NCI-H2227 treated with DMSO at 0.1 percent for 48 hours (cell line): Measurements from ENCODE around the gene ALX4.

Experiments
- DNase-seq: peaks from one replicate; lab custom pipeline; 2025; lab: John Stamatoyannopoulos, UW

Gene ALX4

DNA sequence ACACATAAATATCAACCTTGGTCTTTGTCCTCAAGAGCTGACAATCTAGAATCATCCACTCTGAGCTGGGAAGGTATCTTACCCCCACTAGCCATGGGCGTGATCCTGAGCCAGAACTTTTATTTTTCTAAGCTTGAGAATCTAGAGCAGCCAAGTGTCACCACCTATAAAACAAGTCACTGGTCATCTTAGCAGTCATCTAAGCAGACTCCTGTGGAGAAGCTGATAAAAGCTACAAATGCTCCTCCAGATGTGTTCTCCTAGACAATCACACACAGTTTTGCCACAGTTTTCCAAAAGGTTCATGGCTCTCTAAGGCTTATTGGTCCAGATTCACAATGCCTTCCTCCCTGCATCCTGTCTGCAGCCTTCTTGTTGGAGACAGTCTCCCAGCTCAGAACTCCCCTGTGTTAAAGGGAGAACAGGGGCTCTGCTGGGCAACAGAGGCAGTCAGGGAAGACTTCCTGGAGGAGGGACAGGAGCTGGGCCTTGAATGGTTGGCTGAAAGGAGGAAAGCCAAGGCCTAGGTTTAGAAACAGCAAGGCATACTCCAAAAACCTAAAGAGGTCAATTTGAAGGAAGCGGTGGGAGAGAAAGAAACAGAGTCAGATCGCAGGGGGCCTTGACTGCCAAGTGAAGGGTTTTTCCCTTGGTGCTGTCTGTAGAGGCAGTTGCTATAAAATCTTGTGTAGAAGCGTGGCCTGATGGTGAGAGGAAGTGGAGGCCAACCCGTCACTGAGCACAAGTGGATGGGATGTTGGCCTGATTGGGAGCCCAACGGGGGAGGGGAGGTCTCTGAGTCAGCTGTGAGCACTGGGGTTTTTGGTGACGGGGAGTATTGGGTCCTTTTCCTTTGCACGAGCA is 42.0 kb downstream of the ALX4 start:
- DNase-seq = no peak

DNA sequence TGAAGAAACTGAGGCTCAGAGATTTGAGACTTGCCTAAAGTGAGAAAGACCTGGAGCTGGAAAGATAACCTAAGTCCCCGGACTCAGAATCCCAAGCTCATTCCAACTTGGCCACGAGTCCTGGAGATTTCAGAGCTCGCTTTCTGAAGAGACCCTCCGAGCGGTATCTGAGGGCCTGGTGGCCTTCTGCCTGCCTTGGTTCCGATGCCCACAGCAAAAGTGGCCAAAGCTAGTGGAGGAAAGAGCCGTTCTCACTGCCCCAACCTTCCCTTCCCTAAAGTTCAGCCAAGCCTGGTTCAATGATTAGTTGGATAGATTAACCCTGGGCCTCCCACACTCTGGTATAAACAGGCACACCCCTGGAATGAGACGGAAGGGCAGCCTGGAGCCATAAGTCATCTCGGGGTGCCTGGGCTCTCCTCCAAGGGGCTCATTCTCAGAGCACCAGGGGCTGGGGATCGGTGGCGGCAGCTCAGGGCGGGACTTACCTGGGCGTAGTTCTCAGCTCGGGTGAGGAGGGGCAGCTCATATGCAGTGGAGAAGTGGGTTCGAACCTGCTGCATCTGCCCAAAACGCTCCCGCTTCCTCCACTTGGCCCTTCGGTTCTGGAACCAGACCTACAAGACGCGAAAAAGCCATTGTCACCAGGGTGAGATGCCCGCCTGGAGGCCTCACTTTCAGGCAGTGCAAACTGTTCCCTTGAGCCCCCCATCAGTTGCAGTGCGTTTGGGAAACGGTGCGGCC is 42.8 kb downstream of the ALX4 start:
- no peak for DNase-seq

DNA sequence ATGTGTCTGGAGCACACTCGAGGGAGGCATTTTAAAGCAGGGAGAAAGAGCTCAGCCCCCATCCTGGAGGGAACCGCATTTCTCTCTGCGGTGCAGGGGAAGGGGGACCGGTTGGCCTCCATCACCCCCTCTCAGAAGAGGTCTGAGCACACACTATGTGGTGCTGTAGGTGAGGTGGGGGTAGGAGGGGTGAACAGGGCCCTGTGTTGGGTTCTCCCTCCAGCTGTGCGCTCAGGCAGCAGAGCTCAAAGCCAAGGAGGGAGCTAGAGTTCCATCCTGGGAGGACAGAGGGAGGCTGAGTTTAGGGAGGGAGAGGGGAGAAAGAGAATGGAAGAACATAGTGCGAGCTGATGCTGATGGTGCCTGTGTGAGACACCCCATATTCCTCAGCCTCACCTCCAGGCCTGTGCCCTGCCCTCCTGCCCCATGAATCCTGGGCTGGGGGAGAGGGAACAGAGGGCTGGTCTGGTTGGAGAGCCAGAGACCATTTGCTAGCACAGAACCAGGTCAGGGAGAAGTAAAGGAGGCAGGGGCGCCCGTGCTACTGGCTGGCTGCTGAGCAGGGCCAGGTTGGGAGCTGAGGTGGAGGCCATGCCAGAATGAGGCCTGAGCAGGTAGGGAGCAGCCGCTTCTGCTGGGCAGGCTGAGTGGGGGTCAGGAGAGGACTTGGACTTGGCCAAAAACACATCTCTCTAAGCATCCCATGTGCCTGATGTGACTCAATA is 43.7 kb downstream of the ALX4 start:
- no peak for DNase-seq

DNA sequence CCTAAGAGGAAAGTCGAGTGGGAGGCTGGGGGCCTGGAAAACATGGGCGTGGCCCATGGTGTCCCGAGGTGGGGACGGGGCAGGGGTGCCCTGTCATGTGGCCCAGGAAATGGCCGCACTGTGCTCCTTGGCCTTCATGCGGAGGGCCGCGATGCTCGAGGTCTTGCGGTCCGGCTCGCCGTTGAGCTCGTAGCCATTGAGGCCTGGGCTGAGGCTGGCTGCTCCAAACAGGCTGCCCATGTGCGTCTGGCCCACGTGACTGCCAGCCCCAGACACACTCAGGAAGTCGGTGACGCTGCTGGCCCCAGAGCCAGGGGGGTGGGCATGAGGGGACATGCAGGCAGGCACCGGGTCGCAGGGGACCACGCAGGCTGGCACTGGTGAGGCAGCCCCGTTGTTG is 45.2 kb downstream of the ALX4 start:
- no peak for DNase-seq

DNA sequence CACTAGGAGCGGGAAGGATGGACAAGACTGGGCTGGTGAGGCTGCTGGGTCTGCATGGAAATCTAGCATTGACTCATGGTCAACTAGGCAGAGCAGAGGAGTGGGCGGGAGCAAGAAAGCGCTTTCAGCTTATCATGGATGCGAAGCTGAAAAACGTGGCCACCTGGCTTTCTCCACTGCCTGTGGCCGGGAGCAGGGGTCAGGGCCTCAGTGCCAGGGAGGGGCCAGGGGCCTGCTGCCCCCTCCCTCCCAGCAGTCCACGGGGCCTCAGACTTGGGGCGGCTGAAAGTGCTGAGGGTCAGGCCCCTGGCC is 45.5 kb downstream of the ALX4 start:
- no peak for DNase-seq

DNA sequence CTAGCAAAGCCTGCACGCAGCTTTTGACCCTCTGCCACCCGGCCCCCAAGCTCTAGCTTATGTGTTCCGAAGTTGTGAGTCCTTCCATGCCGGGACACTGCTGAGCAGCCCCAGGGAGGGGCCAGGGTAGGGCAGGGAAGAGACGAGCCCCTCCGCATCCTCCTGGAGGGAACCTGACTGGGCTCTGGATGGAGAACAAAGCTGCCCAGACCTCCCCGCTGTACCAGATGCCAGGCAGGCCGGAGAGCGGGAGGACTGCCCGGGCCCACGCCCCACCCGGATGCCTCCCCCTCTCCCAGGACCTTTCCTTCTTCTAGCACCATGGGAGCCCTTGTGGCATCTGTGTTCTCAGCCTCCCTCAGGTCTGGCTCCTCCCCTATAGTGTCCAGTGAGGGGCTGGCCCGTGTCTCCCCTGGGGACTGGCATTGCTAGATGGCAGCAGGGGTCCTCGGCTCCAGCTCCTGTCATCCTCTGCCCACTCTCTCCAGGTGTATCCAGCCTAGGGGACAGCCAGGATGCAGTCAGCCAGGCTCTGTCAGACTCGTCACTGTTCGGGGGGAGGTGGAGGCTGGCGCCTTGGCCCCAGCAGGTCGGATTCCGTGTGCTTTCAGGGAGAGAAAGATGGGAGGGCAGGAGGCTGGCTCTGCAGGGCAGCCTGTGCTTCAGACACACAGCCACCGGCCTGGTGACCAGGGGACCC is 46.1 kb downstream of the ALX4 start:
- DNase-seq = no peak

DNA sequence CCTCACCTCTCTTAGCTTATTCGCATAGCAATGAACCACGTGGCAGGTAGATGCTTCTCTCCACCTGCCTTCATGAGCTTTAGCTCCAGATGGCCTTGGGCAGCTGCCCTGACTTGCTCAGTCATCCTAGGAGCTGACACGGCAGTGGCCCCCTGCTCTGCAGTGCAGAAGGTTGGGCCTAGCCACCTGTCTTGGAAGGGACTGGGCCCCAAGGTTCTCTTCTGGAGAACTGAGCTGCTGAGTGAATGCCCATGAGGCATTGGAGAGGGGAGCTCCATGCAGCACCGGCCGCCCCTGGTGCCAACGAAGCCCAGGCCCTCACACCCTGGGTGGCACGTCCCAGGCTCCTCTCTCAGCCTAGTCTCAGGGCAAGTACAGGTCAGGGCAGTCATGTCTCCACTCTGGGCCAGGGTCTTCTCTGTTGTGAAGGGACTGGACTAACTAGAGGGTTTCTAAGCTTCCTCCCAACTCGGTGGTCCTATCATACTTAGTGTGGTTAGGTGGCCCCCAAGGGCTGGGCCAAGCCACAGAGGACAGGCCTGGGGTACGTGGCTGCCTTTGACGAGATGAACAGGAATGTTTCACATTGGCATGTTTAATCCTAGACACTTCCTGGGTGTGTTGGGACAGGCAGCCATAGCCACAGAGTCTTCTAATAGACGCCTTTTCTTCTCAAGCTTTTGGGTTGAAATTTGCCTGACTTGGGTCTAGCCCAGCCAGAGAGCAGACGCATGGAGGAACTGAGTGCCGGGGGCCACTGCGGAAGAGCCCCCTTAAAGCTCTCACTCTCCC is 47.9 kb downstream of the ALX4 start:
- DNase-seq = no peak

DNA sequence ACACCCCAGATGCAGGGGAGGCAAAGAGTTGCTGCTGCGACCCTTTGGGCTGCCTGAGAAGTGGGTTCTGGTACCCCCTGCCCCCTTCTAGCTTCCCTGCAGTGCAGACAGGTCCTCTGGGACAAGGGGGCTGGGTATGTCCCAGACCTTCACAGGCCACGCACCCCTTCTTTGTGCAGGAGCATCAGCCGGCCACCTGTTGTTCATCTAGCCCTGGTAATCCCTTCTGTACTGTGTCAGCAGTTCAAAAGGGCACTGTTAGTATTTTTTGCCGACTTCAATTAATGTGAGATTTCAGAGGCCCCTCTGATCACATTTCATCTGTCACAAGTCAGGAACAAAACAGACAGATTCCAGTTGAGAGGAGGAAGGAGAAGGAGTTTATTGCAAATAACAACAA is 49.9 kb downstream of the ALX4 start:
- DNase-seq = no peak

DNA sequence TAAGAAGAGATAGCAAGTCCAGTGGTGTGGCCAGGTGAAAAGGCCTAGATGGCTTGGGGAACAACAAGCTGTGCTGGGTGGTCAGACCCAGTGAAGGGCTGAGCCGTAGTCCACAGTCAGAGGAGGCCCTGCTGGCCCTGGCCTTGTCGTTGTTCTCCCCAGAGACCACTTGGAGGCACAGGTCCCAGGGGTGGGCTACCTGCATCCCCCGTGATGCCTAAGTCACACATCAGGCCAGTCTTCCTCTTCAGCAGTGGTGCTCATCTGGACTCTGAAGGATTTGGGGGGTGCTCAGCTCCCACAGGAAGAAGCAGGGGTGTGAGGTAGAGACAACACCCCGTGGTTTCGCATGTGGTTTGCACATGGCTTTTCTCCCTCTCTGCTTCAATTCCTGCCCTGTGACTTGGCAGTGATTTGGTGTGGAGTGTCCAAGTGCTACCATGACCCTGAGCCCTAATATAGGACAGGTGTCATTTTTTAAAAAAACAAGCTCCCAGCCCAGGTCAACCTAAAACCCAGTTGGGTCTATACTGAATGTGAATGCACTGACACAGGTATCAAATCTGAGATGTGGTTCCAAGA is 51.0 kb downstream of the ALX4 start:
- no peak for DNase-seq

DNA sequence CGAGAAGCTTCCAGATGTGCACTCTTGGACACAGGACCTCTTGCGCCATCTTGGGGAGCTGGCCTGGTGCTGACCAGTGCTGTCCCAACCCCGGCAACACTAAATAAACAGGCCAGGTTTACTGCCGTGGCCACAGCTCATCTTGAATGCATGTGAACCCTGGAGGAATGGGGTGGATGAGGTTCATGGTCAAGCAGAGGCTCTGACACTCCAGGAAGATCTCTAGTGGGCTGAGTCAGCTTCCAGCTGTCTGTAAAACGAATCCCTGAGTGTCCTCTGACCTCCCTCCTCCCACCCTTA is 51.8 kb downstream of the ALX4 start:
- no peak for DNase-seq

DNA sequence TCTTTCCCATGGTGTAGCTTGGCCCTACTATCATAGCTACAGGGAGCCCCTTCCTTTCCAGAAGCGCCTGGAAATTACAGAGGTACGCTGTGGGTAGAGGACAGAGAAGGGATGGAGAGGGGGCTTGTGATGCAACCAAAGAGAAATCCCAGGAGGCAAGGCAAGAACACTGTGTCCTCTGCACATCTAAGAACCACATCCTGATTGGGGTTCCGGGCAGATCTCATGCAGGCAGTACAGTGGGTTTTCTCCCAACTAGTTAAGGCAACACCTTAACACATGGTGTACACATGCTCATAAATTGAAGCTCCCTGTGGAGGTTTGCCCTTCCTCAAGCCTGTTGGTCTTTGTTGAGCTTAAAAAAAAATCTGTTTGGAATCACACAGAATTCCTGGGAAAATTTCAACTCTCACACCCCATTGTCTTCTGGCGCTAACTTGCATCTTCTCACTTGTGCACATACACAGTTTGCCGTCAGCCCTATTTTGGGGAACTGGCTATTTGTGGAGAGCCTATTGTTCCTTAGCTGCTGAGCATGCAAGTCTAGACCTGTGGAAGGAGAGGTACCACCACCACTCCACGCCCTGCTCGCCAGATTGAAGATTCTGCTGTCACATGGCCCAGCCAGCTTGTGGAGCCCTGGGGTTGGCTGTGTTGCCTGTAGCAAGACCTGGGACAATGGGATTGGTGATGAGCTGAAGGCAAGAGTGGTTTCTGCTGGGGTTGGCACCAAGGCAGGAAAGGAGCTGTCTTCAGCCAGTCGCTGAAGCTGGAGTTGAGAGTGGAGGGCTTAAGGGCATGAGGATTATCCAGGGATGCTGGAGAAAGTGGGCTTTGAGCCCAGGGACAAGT is 52.4 kb downstream of the ALX4 start:
- DNase-seq = no peak

DNA sequence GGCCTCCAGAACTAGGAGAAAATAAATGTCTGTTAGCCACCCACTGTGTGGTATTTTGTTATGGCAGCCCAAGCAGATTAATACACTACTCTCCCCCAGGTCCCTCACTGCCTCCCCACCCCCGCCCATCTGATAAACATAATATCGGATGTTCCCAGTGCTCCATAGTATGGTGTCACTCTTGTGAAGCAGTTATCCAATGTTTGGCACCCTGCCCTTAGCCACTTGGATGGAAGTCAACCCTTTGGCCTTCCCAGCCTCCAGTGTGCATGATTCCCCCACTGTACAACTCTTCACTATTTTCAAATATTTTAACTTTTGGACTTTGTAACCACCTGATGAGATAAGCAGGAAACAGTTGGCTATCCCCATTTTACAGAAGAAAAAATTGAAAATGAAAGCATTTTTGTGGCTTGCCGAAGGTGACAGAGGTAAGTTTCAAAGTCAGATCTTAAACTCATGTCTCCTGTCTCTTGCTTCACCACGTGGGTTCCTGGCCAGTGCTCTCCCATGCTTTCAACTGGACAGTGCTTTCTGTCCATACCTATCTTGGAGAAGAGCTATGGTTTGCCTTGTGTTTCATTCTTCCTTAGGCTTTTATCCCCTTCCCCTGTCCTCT is 53.2 kb downstream of the ALX4 start:
- DNase-seq = no peak

DNA sequence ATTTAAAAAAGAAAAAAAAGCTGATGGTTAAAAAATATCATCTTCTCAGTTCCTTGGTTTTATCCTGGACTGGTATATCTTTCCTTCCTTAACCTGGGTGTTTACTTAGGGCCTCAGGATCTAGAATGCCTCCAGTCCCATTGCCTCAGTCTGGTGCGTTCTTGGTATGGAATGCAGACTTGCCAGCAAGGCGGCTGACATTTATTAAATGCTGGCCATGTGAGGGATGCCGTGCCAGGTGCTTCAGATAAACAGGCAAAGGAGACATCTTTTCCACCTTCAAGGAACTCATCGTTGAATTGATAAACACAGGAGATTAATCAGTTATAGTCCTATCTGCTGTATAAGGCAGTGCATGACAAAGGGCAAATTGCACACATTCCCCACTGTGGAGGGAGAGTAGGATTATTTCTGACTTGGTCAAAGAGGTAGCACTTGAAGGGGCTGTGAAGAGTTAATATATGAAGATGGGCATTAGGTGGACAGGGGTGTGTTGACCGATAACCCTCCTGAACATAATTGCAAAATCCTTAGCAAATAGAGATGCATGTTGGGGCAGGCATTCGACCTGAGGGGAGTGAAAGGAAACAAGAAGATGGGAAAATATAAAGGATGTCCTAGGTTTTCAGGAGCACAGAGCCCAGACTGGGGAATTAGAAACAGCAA is 54.4 kb downstream of the ALX4 start:
- no peak for DNase-seq

DNA sequence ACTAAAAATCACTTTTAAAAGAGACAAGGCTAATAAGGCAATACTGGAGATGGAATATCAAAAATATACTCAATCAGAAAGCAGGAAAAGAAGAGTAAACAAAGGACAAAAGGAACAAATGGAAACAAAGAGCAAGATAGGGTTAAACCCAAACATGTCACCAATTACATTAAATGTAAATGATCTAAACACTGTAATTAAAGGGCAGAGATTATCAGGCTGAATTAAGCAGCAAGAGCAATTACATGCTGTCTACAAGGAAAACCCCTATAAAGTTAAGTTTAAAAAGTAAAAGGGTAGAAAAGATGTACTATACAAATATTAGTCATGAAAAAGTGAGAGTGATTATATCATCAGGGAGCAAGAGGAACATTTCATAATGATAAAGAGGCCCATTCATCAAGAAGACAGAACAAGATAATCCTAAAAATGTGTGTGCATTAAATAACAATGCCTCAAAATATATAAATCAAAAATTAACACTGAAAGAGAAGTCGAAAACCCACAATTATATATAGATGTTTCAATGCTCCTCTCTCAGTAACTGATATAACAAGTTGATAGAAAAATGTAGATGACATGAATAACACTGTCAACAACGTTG is 56.8 kb downstream of the ALX4 start:
- DNase-seq = no peak

DNA sequence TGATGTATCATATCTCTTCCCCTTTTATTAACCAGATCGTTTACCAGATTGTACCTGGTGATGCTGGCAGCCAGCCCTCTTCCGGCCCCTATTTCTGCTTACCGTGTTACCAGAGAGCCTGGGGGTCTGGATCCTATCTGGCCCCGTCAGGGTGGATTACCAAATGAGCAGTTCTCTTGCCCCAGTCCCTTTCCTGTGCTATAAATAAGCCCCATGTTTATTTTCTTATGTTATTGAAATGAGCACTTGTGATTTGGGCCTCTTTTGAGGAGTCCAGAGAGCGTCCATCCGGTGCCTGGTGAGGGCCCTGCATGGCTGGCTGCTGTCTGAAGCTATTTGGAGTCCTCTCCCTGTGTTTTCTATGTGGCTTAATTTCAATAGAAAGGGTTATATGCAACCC is 59.5 kb downstream of the ALX4 start:
- DNase-seq = no peak

DNA sequence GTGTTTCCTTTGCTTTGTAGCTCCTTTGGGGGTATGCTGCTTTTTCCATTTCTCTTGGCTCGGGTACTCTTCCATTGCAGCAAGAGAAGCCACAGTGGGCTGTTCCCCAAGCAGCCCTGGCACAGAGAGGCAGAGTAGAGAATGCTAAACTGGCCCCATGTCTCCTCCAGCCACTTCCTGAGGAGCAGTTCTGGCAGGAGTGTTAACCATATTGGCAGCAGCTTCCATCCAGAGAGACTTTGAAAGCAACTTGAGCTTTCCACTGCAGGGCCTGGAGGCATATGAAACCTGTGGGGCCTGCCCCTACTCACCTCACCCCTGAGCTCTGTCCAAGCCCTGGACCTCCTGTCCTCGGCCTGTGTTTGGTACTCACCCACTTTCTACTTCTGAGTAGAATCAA is 61.8 kb downstream of the ALX4 start:
- no peak for DNase-seq

DNA sequence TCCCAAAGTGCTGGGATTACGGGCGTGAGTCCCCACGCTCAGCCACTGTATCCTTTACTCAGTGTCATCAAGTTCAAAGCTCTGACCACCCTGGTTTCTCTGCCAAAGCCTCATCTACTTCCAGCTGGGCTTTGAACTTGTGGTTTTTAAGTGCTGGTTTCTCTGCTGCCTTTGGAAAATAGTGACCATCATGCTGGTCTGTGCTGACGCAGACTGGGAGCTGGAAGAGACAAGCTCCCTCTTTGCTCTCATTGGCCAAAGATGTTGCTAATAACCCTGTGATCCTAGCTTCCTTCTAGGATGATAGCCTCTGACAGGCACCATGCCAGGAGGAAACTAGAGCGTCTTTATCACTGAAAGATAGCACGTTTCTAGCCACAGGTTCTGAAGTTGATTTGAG is 62.4 kb downstream of the ALX4 start:
- no peak for DNase-seq

DNA sequence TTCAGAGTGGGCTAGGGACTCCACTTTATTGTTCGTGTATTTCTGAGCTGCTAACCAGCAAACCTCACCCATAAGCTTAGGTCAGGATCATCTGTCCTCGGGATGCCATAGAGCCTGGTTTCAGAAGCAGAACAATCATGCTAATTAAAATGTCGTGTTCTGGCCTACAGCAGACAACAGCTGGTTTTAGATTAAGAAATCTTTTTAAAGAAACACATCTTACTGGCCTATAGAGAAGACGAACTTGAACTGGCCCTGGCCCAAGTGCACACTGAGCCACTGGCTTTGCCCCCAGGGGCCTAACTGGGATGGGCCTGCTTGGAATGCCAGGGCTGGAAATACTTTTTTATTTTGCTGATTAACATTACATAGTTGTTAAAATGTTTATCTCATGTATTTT is 63.2 kb downstream of the ALX4 start:
- no peak for DNase-seq
